GM21737 (cell line): Measurements from ENCODE around the gene PRSS1.
"Not testable (repeated sequence)": the region's sequence is repeated elsewhere in the genome, so short reads cannot be mapped to it uniquely, and the experiment has no call there.

Experiments used
- ATAC-seq: cut with Tn5 transposase; IDR thresholded peaks from one replicate; pipeline ENCODE4 v1.9.1; 2021; ENCODE audit warnings: mild to moderate bottlenecking, moderate library complexity; ENCODE audit not compliant: unreplicated experiment

Gene PRSS1

GRCh38 chr7:142772673-142773072 is 23.4 kb downstream of the PRSS1 start:
- no peak for ATAC-seq

GRCh38 chr7:142773230-142773629 is 24.0 kb downstream of the PRSS1 start:
- ATAC-seq: no peak

- ATAC-seq: no peak
Measured at GRCh38 chr7:142773937-142774744, 24.9 kb downstream of the PRSS1 start.

- no peak for ATAC-seq
Measured at GRCh38 chr7:142774826-142775225, 25.6 kb downstream of the PRSS1 start.

GRCh38 chr7:142775351-142776115 is 26.3 kb downstream of the PRSS1 start:
- not testable (repeated sequence) for ATAC-seq

- ATAC-seq: no peak
Measured at GRCh38 chr7:142776206-142776844, 27.1 kb downstream of the PRSS1 start.

- not testable (repeated sequence) for ATAC-seq
Measured at GRCh38 chr7:142776845-142777225, 27.6 kb downstream of the PRSS1 start.

DNA sequence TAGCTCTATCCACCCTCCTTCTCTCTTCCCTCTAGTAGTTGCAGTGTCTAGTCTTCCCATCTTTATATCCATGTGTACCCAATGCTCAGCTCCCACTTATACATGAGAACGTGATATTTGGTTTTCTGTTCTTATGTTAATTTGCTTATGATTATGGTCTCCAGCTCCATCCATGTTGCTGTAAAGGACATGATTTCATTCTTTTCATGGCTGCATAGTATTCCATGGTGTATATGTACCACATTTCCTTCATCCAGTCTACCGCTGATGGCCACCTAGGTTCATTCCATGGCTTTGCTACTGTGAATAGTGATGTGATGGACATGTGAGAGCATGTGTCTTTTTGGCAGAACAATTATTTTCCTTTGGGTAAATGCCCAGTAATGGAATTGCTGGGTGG is 28.0 kb downstream of the PRSS1 start:
- no peak for ATAC-seq

- peak; percentile 94 for ATAC-seq
Measured at GRCh38 chr7:142782922-142783900, 33.9 kb downstream of the PRSS1 start.

DNA sequence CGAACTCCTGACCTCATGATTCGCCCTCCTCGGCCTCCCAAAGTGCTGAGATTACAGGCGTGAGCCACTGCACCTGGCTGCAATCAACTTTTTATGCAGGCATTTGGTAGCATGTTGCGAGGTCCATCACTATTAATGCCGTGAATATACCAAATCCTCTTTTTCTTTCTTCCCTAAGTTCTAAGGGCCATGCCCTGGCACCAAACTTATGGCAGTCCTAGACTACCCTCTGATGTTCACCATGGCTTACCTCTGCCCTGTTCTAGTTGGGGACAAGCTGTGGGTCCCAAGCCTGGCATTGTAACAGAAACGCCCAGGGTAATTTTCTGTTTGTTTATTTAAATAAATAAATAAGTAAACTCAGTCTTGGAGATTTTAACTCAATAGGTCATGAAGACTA is 34.8 kb downstream of the PRSS1 start:
- no peak for ATAC-seq

- ATAC-seq: no peak
Measured at GRCh38 chr7:142784716-142785115, 35.4 kb downstream of the PRSS1 start.

DNA sequence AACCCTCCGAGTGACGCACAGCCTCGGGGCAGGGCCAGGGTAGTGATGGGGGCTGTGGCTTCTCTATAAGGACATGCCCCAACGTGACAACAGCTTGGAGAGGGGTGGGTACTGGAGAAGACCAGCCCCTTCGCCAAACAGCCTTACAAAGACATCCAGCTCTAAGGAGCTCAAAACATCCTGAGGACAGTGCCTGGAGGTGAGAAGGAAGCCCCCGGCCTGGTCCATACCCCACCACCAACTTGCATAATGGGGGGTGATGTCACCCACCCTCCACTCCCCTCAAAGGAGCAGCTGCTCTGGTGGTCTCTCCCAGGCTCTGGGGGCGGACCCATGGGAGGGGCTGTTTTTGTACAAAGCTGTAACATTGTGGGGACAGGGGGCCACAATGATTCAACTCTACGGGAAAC is 36.6 kb downstream of the PRSS1 start:
- ATAC-seq: no peak

DNA sequence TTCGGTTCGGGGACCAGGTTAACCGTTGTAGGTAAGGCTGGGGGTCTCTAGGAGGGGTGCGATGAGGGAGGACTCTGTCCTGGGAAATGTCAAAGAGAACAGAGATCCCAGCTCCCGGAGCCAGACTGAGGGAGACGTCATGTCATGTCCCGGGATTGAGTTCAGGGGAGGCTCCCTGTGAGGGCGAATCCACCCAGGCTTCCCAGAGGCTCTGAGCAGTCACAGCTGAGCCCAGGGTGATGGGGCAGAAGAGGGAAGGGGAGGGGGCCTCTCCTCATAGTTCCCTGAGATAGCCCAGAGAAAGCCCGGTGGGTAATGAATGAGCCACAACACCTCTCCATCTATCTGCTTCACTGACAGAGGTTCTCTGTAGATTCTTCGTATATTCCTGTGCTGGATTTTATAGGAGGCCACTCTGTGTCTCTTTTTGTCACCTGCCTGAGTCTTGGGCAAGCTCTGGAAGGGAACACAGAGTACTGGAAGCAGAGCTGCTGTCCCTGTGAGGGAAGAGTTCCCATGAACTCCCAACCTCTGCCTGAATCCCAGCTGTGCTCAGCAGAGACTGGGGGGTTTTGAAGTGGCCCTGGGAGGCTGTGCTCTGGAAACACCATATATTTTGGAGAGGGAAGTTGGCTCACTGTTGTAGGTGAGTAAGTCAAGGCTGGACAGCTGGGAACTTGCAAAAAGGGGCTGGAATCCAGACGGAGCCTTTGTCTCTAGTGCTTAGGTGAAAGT is 37.9 kb downstream of the PRSS1 start:
- no peak for ATAC-seq

- ATAC-seq: no peak
Measured at GRCh38 chr7:142787783-142788182, 38.5 kb downstream of the PRSS1 start.

DNA sequence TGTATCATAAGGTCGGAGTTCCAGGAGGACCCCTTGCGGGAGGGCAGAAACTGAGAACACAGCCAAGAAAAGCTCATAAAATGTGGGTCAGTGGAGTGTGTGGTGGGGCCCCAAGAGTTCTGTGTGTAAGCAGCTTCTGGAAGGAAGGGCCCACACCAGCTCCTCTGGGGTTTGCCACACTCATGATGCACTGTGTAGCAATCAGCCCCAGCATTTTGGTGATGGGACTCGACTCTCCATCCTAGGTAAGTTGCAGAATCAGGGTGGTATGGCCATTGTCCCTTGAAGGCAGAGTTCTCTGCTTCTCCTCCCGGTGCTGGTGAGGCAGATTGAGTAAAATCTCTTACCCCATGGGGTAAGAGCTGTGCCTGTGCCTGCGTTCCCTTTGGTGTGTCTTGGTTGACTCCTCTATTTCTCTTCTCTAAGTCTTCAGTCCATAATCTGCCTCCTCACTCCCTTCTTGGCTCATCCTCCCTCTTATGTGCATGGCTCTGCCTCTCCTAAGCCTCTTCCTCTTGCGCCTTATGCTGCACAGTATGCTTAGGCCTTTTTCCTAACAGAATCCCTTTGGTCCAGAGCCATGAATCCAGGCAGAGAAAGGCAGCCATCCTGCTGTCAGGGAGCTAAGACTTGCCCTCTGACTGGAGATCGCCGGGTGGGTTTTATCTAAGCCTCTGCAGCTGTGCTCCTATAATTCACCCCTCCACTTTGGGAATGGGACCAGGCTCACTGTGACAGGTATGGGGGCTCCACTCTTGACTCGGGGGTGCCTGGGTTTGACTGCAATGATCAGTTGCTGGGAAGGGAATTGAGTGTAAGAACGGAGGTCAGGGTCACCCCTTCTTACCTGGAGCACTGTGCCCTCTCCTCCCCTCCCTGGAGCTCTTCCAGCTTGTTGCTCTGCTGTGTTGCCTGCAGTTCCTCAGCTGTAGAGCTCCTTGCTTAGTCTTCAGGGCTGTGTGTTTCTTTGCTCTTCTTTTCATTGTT is 39.3 kb downstream of the PRSS1 start:
- ATAC-seq: no peak

- ATAC-seq: no peak
Measured at GRCh38 chr7:142789441-142789840, 40.2 kb downstream of the PRSS1 start.

GRCh38 chr7:142790056-142790455 is 40.8 kb downstream of the PRSS1 start:
- ATAC-seq: no peak

DNA sequence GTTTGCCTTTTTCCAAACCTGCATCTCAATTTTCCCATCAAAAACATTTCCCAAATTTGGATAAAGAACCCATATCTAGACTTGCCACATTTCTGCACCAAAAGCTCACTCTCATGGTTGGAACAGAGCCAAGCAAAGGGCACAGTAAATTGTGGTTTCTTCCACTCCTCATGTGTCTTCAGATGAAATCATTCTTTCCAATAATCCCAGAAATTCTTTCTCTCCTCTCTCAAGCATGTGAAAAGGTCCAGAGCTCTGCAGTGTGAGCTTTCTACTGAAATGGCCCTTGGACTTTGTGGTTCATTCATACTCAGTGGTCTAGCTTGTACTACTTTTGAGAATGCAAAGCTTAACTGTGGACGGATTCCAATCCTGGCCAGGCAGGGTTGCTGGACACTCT is 41.3 kb downstream of the PRSS1 start:
- no peak for ATAC-seq

GRCh38 chr7:142791502-142791901 is 42.2 kb downstream of the PRSS1 start:
- no peak for ATAC-seq
